H1 (cell line): ENCODE data around the gene PAIP2B. TPM values are rescaled to one million over a fixed set of nuclear protein-coding genes. Genes with fewer than 3 reads are reported as not detected.
"Not testable (repeated sequence)": the region's sequence is repeated elsewhere in the genome, so short reads cannot be mapped to it uniquely, and the experiment has no call there.

Experiments used
- CTCF ChIA-PET: fragments of 300-600 bp; sonication (Branson Sonifier 250); formaldehyde crosslinking; loops from one replicate; lab custom pipeline; 2021; ENCODE audit not compliant: partially characterized antibody; lab: Charles Lee
- POLR2A ChIA-PET: fragments of 300-600 bp; sonication (Branson Sonifier 250); formaldehyde crosslinking; loops from one replicate; lab custom pipeline; 2021; ENCODE audit warnings: inconsistent platforms; ENCODE audit not compliant: partially characterized antibody; lab: Charles Lee
- DNase-seq, 2 experiments: peaks; one replicate each; pipeline versions ENCODE4 v3.0.0 to v3.0.0-alpha.2; 2010 to 2022; ENCODE audit warnings: low spot score in 2 of 2, low read depth in 1 of 2, mixed read lengths in 1 of 2
- FAIRE-seq: peaks from 2 replicates; lab custom pipeline; 2011; peaks lifted over from hg19 to GRCh38; lab: Jason Lieb, UNC
- H2AFZ ChIP-seq: 2 replicates; pipeline ENCODE4 v1.8.1; 2012; ENCODE audit warnings: low read length, inconsistent platforms
- H2AK5ac ChIP-seq: 2 replicates; pipeline ENCODE4 v1.6.1; 2013; ENCODE audit warnings: low read depth, low read length
- H2BK120ac ChIP-seq: replicated peaks from 2 replicates; pipeline ENCODE3; 2013; ENCODE audit warnings: low read depth, low read length, inconsistent platforms
- H2BK12ac ChIP-seq: 2 replicates; pipeline ENCODE4 v1.6.1; 2013; ENCODE audit warnings: low read depth, low read length
- H2BK15ac ChIP-seq: 2 replicates; pipeline ENCODE4 v1.6.1; 2013; ENCODE audit warnings: low read length
- H2BK20ac ChIP-seq: 2 replicates; pipeline ENCODE4 v1.6.1; 2013; ENCODE audit warnings: low read length
- H2BK5ac ChIP-seq: 2 replicates; pipeline ENCODE4 v1.6.1; 2013; ENCODE audit warnings: low read depth, low read length
- H3K14ac ChIP-seq: 2 replicates; pipeline ENCODE4 v1.6.1; 2013; ENCODE audit warnings: inconsistent platforms; ENCODE audit not compliant: insufficient read length
- H3K18ac ChIP-seq: 2 replicates; pipeline ENCODE4 v1.6.1; 2013; ENCODE audit warnings: low read length; ENCODE audit errors: extremely low read depth
- H3K23ac ChIP-seq: 2 replicates; pipeline ENCODE4 v1.6.1; 2013; ENCODE audit warnings: inconsistent platforms; ENCODE audit not compliant: insufficient read length
- H3K23me2 ChIP-seq: 2 replicates; pipeline ENCODE4 v1.6.1; 2013; ENCODE audit warnings: low read depth, low read length
- H3K27ac ChIP-seq: 2 replicates; pipeline ENCODE4 v1.6.1; 2011; ENCODE audit warnings: low read depth, low read length, inconsistent platforms
- H3K27me3 ChIP-seq, 4 experiments: replicated peaks in 1 of 4; 1 replicate in 1 of 4; 2 replicates in 3 of 4; pipeline versions ENCODE4 v1.6.1 to v1.8.1; 2011 to 2013; ENCODE audit warnings: low read length in 3 of 4, mild to moderate bottlenecking in 3 of 4, inconsistent platforms in 2 of 4, mixed read lengths in 2 of 4, moderate library complexity in 1 of 4; ENCODE audit not compliant: control insufficient read depth in 3 of 4, insufficient read depth in 3 of 4; ENCODE audit errors: extremely low read depth in 1 of 4
- H3K36me3 ChIP-seq, 4 experiments: 2 replicates each; pipeline versions ENCODE4 v1.6.1 to v1.8.1; 2011 to 2013; ENCODE audit warnings: mild to moderate bottlenecking in 4 of 4, low read length in 3 of 4, moderate library complexity in 2 of 4, control low read depth in 1 of 4, inconsistent platforms in 1 of 4; ENCODE audit not compliant: insufficient read depth in 4 of 4, control insufficient read depth in 2 of 4
- H3K4ac ChIP-seq: replicated peaks from 2 replicates; pipeline ENCODE3; 2013; ENCODE audit warnings: low read length, low read depth, mixed read lengths, inconsistent platforms; ENCODE audit not compliant: insufficient read length
- H3K4me1 ChIP-seq, 4 experiments: replicated peaks in 1 of 4; 1 replicate in 1 of 4; 2 replicates in 3 of 4; pipeline versions ENCODE4 v1.6.1 to v1.8.1; 2011 to 2013; ENCODE audit warnings: low read length in 3 of 4, inconsistent platforms in 2 of 4, mixed read lengths in 1 of 4; ENCODE audit not compliant: insufficient read depth in 4 of 4, control insufficient read depth in 3 of 4
- H3K4me2 ChIP-seq, 2 experiments: 2 replicates each; pipeline versions ENCODE4 v1.6.1 to v1.8.1; 2011 to 2013; ENCODE audit warnings: low read depth in 2 of 2, low read length in 2 of 2, control low read depth in 1 of 2, inconsistent platforms in 1 of 2, mild to moderate bottlenecking in 1 of 2; ENCODE audit not compliant: insufficient read depth in 1 of 2
- H3K4me3 ChIP-seq, 4 experiments: fragments of 200-600, 300-600 bp in 1 of 4; sonication (generic), shearing (Covaris generic), sonication (Bioruptor Twin) in 1 of 4; 2 replicates each; pipeline versions ENCODE4 v1.5.1 to v1.8.1; 2011 to 2016; ENCODE audit warnings: low read length in 4 of 4, low read depth in 3 of 4, control low read depth in 2 of 4, inconsistent platforms in 2 of 4, mild to moderate bottlenecking in 2 of 4, mixed read lengths in 1 of 4, moderate library complexity in 1 of 4; ENCODE audit not compliant: insufficient read depth in 2 of 4; ENCODE audit errors: extremely low read depth in 1 of 4
- H3K56ac ChIP-seq: replicated peaks from 2 replicates; pipeline ENCODE3; 2013; ENCODE audit warnings: low read depth, mild to moderate bottlenecking, mixed read lengths, low read length, inconsistent platforms; ENCODE audit not compliant: insufficient read length
- H3K79me1 ChIP-seq: 2 replicates; pipeline ENCODE4 v1.6.1; 2013; ENCODE audit warnings: low read depth, low read length, control low read depth
- H3K79me2 ChIP-seq, 2 experiments: 2 replicates each; pipeline versions ENCODE4 v1.6.1 to v1.8.1; 2012 to 2013; ENCODE audit warnings: low read length in 2 of 2, mild to moderate bottlenecking in 2 of 2, inconsistent platforms in 1 of 2; ENCODE audit not compliant: insufficient read depth in 2 of 2, control insufficient read depth in 1 of 2
- H3K9ac ChIP-seq, 4 experiments: replicated peaks in 1 of 4; 1 replicate in 1 of 4; 2 replicates in 3 of 4; pipeline versions ENCODE4 v1.6.1 to v1.8.1; 2011 to 2013; ENCODE audit warnings: low read depth in 3 of 4, low read length in 3 of 4, control low read depth in 2 of 4, mild to moderate bottlenecking in 2 of 4, moderate library complexity in 2 of 4, inconsistent platforms in 1 of 4; ENCODE audit errors: extremely low read depth in 1 of 4
- H3K9me3 ChIP-seq, 2 experiments: 2 replicates each; pipeline versions ENCODE4 v1.6.1 to v1.8.1; 2012 to 2013; ENCODE audit warnings: mild to moderate bottlenecking in 2 of 2, moderate library complexity in 2 of 2, control low read depth in 1 of 2, inconsistent platforms in 1 of 2, low read depth in 1 of 2, low read length in 1 of 2, mixed read lengths in 1 of 2; ENCODE audit not compliant: insufficient read depth in 2 of 2
- H4K20me1 ChIP-seq, 2 experiments: replicated peaks in 1 of 2; 2 replicates each; pipeline versions ENCODE3 to v1.8.1; 2011 to 2013; ENCODE audit warnings: inconsistent platforms in 2 of 2, low read length in 2 of 2, mild to moderate bottlenecking in 1 of 2; ENCODE audit not compliant: insufficient read depth in 2 of 2, control insufficient read depth in 1 of 2
- H4K5ac ChIP-seq: 2 replicates; pipeline ENCODE4 v1.6.1; 2013; ENCODE audit warnings: low read length, low read depth, mixed read lengths, inconsistent platforms; ENCODE audit not compliant: insufficient read length
- H4K8ac ChIP-seq: 2 replicates; pipeline ENCODE4 v1.8.0; 2013; ENCODE audit warnings: mild to moderate bottlenecking, moderate library complexity, low read length, inconsistent platforms; ENCODE audit not compliant: insufficient read depth; ENCODE audit errors: extremely low read depth
- H4K91ac ChIP-seq: replicated peaks from 2 replicates; pipeline ENCODE3; 2013; ENCODE audit warnings: low read length, mixed read lengths, inconsistent platforms; ENCODE audit not compliant: insufficient read length
- EP300 ChIP-seq, 2 experiments: IDR thresholded peaks; 1 replicate in 1 of 2; 2 replicates in 1 of 2; pipeline ENCODE4 v1.6.1; 2011 to 2012; ENCODE audit warnings: low read depth in 2 of 2, low read length in 2 of 2, mild to moderate bottlenecking in 2 of 2, borderline replicate concordance in 1 of 2, inconsistent platforms in 1 of 2, moderate library complexity in 1 of 2
- WGBS, 2 experiments: shearing (Covaris generic) in 1 of 2; methylation state at CpG; one replicate each; pipeline versions ENCODE4 v1.1.6 to v1.1.7; 2013 to 2015; ENCODE audit warnings: low lambda C conversion rate in 2 of 2, mixed read lengths in 2 of 2, inconsistent platforms in 1 of 2, low coverage in 1 of 2, missing lambda C conversion rate in 1 of 2; ENCODE audit not compliant: insufficient replicate concordance in 2 of 2, insufficient coverage in 1 of 2, insufficient read length in 1 of 2; ENCODE audit errors: extremely low coverage in 1 of 2, missing lambda C conversion rate in 1 of 2; 5-methylcytosine and 5-hydroxymethylcytosine counted together
- polyA plus RNA-seq, 7 experiments: library from polyadenylated mRNA; depleted of rRNA in 3 of 7; stranded (reverse) in 5 of 7; unstranded in 2 of 7; fragments of >200 nt in 5 of 7; fragments of 200-250 nt in 2 of 7; gene quantifications; 1 replicate in 5 of 7; 2 replicates in 1 of 7; 4 replicates in 1 of 7; pipeline versions ENCODE4 v1.2.1 to v1.2.3, GENCODE V29; 2011 to 2013; ENCODE audit warnings: missing spikeins in 2 of 7, mixed read lengths in 2 of 7
- total RNA-seq: library from RNA; stranded (reverse); fragmentation: NEBNext Ultra II Directional; extraction: Animal tissue kit (Norgen Biotek cat#: 25700); gene quantifications from 2 replicates; pipeline ENCODE4 v1.2.1, GENCODE V29; 2021

The PAIP2B gene
- total and polyA plus RNA-seq, 2 of the 8 experiments (the other 6 are each of a cell fraction or from before 2014, with no cell fraction given) = 8.4 to 31.3 TPM

- H3K23me2 ChIP-seq, H3K36me3 ChIP-seq, H3K18ac ChIP-seq, FAIRE-seq, H3K27me3 ChIP-seq, H4K91ac ChIP-seq, H2BK5ac ChIP-seq, H2AFZ ChIP-seq, H2BK15ac ChIP-seq, H2BK20ac ChIP-seq, H3K14ac ChIP-seq, H3K79me2 ChIP-seq, H2BK12ac ChIP-seq, H2AK5ac ChIP-seq, H3K4me2 ChIP-seq, H4K5ac ChIP-seq, H3K27ac ChIP-seq, DNase-seq, H3K4ac ChIP-seq, H3K4me3 ChIP-seq, H3K79me1 ChIP-seq, H3K9ac ChIP-seq, H3K4me1 ChIP-seq, POLR2A ChIA-PET, H4K20me1 ChIP-seq, H3K56ac ChIP-seq, H3K23ac ChIP-seq, H4K8ac ChIP-seq, H2BK120ac ChIP-seq: not testable (repeated sequence)
- 94% methylated on average over 7 of the region's 7 CpGs; no CpG with 5 or more reads in 1 of the 2 experiments for WGBS, 2 experiments
- peaks cover 10 to 12% of the 10 kb centered on the region in 2 experiments for H3K9me3 ChIP-seq
- peak in 1 of 2 experiments; percentile 83; a peak in 1 of 3 replicates for TF ChIP-seq EP300 (IDR thresholded peaks at IDR 0.05; ENCODE audit: borderline replicate concordance in 1 of 2, low read depth in 2 of 2, low read length in 2 of 2)
- CTCF ChIA-PET = interaction anchor here (0.6 to 1.5 kb wide), 3 partner anchors 10 to 67 kb away, joined by 3 to 6 read pairs (median 5); no protein-coding TSS in a partner anchor
These were observed 6.2 kb upstream of the PAIP2B start for GRCh38 chr2:71233072-71233471.
